ENCODE measurements around the gene POC1A. TPM values are rescaled to one million over a fixed set of nuclear protein-coding genes. Genes with fewer than 3 reads are reported as not detected.

Gene POC1A
- total and polyA plus RNA-seq, 2 experiments from 2014 or later, result 19.1 to 26.7 TPM

GRCh38 chr3:52082951-52083350 is 71.3 kb downstream of the POC1A start (continued):
- TF ChIP-seq ZNF462 (CRISPR knock-in tag; IDR thresholded peaks at IDR 0.05) (no peak), ETS1 (IDR thresholded peaks at IDR 0.05) (no peak), JUNB (IDR thresholded peaks at IDR 0.05; ENCODE audit: unreplicated experiment) (no peak), CTCF (conservative IDR thresholded peaks at IDR 0.05; ENCODE audit: low read depth in 2 of 2) (no peak)

Data from GM23338 (cell line).